HG03103 (cell line): ENCODE data around the gene KCNG4.

Source experiments
- ATAC-seq: cut with Tn5 transposase; IDR thresholded peaks from one replicate; pipeline ENCODE4 v1.9.1; 2021; ENCODE audit warnings: low read depth; ENCODE audit not compliant: unreplicated experiment

The KCNG4 gene

DNA sequence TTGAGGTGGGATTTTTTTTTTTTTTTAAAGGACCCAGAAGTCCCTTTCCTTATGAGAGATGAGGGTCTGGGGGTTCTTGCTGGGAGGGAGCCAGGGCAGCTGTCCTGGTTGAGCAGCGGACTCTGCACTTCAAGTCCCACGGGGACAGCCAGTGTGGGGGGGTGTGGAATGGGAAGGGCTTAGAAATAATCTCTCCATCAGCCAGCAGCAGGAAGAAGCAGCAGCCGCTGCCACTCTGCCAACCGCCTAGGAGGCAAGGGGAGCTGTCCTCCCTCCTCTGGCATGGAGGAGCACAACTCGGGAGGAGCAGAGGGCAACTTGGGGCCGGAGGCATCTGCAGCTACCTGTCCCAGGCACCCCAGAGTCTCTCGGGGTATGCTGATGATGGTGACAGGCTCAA is at the start of gene KCNG4:
TSS of gene KCNG4 (minus strand) at position 104 of the 400 bp plus-strand sequence. CDS start 2,527 bp downstream, outside the sequence.
- ATAC-seq, result no peak

GRCh38 chr16:84288902-84289301 is 49.1 kb upstream of the KCNG4 start:
- ATAC-seq, result no peak

DNA sequence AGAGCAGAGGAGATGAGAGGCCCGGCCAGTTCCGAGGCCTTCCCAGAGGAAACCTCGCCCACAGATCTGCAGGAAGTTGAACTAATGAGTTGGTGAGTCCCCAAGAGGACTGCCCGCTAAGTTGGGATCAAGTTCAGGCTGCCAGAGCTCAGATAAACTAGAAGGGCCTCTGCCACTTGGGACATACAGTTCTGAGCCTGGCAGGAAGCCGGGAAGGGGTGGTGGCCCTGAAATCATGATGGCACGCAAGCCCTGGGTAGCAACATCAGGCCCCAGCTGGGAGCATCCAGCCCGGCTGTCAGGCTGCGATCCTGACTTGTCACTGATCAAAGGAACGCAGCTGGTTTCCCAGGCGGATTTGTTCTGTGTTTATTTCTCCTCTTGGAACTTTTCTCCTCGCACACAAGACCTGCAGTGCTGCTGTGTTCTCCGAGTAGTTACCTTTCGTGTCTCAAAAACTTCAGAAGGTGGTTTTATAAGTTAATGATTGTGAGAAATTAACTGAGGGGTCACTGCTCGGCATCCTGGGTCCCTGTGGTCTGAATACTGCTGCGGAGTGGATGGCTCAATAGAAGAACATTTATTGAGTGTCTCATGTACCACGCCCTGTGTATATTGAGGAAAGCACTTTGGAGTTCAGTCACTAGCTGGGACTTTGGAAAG is 46.9 kb upstream of the KCNG4 start:
- ATAC-seq, result no peak

DNA sequence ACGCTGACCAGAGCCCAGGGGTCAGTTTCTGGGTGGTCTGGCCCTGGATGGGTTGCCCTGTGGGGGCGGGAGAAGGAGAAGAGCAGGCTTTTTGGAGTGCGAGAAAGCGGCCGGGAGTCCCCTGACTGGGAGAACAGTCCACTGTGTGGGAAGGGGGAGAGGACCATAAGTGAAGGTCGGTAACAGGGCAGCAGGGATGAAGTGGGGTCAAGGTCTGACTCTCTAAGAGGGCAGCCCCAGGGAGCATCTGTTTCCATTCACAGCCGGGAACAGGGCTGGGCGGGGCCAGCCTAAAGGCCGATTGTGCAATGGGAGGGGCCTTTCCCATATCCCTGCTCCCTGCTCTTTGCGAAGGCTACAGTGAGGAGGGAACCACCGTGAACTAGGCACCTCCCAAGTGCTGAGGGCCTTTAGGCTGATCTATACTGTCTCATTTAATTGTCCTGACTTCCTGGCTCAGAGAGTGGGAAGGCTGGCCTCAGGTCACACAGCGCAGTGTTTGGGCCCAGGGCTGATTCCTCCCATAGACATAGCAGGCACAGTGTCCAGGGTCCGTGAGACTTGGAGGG is 44.4 kb upstream of the KCNG4 start:
- no peak for ATAC-seq

DNA sequence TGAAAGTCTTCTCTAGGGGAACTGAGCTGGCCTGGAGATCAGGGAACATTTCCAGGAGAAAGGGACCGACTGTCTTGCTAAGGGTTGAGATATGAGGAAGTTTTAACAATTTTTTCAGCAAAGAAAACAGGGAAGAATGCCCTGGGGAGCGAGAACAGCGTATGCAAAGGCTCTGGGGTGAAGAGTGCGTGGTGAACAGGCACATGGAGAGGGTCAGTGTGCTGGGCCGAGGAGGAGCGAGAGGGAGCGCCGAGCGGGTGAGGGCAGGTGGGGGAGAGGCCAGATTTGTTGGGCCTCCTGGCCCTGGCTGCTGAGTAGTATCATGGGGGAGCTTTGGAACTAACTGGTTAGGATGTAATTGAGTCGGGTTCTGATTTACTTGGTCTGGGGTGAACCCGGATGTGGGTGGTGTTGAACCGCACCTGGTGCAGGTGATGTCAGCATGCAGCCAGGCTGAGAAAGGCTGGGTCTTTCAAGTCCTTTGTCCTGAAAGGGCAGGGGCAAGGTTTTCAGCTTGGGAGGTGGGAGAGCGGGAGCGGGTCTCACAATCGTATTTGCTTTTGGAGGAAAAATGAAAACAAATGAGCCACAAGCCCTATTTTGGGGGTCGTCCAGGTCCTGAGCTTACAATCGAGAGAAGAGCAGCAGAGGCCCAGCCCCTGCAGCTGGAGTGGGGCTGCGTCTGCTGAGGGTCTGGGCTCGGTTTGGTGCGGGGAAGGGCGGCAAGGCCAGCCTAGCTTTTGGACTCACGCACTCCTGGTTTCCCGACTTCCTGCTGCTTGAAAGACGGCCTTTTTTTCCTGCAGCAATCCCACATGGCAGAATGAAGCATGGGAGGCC is 43.7 kb upstream of the KCNG4 start:
- no peak for ATAC-seq

DNA sequence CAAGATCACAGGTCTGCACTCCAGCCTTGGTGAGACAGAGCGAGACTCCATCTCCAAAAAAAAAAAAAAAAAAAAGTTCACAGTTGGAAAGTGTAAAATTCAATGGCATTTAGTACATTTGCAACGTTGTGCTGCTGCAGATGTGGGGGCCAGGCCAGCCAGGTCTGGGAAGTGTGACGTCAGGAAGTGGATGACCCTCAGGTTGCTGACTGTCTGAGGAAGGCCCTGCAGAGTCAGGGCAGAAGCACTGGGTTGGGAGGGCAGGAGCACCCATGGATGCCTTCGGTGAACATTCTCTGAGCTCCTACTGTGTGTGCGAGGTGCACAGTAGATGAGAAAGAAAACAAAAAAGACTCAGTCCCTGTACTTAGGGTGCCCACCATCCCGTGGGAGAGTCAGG is 42.7 kb upstream of the KCNG4 start:
- no peak for ATAC-seq

DNA sequence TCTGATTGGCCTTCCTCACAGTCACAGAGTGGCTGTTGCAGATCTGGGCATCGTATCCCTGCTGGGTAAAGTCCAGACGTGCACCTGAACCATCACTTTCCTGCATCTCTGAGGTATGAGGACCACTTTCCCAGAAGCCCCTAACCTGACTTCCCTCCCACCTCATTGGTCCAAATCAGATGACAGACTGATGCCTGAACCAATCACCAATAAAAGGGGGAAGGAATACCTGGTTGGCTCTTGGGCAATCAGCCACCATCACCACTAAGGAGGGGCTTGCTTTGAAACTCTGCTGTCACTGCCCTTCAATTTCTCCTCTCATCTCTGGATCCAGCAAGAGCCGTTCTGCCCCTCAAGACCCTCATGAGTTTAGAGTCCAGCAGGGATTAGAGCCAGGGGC is 41.3 kb upstream of the KCNG4 start:
- ATAC-seq, result no peak

DNA sequence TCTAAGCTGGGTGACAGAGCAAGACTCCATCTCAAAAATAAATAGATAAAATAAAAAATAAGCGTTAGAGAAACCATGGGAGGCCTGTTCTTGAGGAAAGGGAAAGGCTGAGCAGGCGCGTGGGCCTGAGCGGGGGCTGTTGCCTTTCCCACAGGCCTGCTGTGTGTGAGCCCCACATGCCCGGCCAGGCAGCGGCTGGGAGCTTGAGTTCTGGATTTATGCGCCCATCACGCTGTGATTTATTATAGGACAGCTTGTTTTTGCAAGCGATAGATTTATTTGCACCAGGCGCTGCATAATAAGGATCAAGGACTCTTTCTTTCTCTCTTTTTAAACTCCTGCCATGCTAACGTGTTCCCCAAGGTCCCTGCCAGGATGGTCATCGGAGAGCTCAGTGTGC is 40.1 kb upstream of the KCNG4 start:
- ATAC-seq, result no peak

- ATAC-seq, result no peak
Observed at GRCh38 chr16:84278968-84279367, 39.2 kb upstream of the KCNG4 start.

DNA sequence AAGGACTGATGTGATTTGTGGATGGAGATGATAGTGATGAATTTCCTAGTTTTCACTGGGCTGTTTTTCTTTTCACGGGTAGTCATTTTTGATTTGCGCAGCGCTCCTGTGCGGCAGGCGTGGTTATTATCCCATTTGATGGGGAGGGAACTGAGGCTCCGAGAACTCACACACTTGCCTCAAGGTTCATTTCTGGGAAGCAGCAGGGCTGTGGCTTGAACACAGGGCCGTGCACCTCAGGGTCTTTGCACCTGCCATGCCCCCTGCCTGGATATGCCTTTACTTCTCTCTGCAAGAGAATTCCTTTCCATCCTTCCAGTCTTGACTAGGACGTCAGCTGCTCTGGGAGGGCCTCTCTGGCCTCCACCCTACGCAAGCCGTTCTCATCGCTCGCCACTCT is 38.5 kb upstream of the KCNG4 start:
- ATAC-seq, result no peak

DNA sequence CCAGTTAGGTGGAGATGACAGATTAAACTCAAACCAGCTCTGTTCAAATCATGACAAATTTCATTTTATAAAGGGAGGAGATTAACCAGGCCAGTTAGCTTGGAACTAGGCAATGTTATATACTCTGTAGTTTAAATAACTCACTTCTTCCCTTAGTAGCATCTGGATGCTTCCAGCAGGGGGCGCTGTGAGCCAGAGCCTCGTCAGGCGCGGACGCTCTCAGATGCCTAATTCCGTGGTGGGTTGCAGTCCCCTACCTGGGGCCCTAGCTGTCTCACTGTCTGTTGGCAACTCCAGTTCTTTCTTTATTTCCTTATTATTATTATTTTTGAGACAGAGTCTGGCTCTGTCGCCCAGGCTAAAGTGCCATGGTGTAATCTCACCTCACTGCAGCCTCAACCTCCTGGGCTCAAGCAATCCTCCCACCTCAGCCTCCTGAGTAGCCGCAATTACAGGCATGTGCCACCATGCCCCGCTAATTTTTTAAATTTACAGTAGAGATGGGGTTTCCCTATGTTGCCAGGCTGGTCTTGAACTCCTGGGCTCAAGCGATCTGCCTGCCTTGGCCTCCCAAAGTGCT is 37.5 kb upstream of the KCNG4 start:
- ATAC-seq, result no peak

DNA sequence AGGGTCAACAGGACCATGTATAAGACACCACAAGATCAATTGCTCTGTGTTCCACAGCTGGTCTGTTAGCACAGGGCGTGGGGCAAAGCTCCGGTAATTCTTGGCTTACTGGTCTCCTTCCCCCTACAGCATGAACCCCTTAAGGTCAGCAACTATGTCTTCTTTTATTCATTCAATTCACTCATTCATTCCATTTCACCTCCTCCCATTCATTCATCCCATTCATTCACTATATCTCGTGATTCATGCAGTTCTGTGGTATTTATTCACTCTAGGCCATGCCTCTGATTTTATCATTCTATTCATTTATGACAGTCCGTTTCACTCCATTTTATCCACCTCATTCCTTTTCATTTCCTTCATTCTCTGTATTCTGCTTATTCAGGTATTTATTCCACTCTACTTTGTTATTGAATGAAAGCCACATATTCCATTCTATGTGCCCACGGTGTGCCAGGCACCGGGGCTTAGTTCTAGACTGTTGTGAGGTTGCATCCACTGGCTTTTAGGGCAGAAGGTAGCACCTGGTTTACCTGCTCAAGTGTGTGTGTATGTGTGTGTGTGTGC is 35.9 kb upstream of the KCNG4 start:
- no peak for ATAC-seq

GRCh38 chr16:84274515-84274914 is 34.7 kb upstream of the KCNG4 start:
- ATAC-seq, result no peak

GRCh38 chr16:84272740-84273320 is 33.0 kb upstream of the KCNG4 start:
- no peak for ATAC-seq

- no peak for ATAC-seq
Observed at GRCh38 chr16:84271866-84272265, 32.1 kb upstream of the KCNG4 start.

GRCh38 chr16:84271037-84271436 is 31.2 kb upstream of the KCNG4 start:
- ATAC-seq, result no peak

- no peak for ATAC-seq
Observed at GRCh38 chr16:84270531-84270930, 30.7 kb upstream of the KCNG4 start.

GRCh38 chr16:84270071-84270470 is 30.3 kb upstream of the KCNG4 start:
- ATAC-seq, result no peak

DNA sequence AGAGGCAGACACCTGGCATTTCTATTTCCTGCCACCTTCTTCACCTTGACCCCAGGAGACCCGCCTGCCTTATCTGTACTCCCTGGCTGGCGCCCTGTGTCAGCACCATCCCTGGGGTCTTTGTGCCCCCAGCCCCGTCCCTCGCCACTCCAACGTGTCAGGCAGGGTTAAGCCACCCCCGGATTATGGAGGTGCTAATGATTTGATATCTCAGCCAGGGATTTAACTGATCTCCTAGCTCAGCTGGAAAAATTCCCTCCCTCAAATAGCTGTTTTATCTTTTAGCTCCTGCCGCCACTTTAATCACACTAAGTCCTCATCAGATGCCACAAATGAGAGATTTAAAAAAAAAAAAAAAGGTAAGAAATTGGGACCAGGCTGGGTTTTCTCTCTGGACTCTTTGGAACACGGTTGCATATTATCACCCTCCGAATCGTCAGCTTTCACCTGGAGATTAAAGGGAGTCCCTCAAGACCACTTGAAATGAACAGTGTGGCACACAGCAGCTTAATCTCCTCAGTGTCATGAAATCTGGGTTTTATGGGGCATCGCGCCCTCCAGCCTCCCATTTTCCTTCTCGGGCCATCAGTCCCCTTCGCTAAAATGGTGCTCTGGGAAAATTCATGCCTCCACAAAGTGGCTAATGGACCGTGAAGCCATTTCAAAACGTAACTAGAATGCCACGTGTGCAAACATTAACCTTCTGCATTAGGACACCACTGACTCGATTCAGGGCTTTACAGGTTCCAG is 28.7 kb upstream of the KCNG4 start:
- no peak for ATAC-seq

- ATAC-seq, result no peak
Observed at GRCh38 chr16:84267380-84267779, 27.6 kb upstream of the KCNG4 start.
